KMS-11 (cell line): ENCODE data around the gene NKX1-1.

Source experiments
- H2AFZ ChIP-seq: fragments of 200-600 bp; sonication (generic); 2 replicates; pipeline ENCODE4 v1.6.1; 2016; ENCODE audit warnings: antibody characterized with exemption, mixed run types, low read depth
- H3K27ac ChIP-seq: fragments of 200-600 bp; sonication (generic); 2 replicates; pipeline ENCODE4 v1.6.1; 2016; ENCODE audit warnings: mild to moderate bottlenecking, mixed run types
- H3K27me3 ChIP-seq: fragments of 200-600 bp; sonication (generic); 2 replicates; pipeline ENCODE4 v1.6.1; 2017; ENCODE audit warnings: mild to moderate bottlenecking, low read depth, mixed run types, moderate library complexity; ENCODE audit not compliant: insufficient read depth
- H3K36me3 ChIP-seq: fragments of 200-600 bp; sonication (generic); 2 replicates; pipeline ENCODE4 v1.6.1; 2017; ENCODE audit warnings: mild to moderate bottlenecking, mixed run types; ENCODE audit not compliant: insufficient read depth
- H3K4me1 ChIP-seq: fragments of 200-600 bp; sonication (generic); 2 replicates; pipeline ENCODE4 v1.6.1; 2016; ENCODE audit warnings: mild to moderate bottlenecking, low read depth, mixed run types; ENCODE audit not compliant: poor library complexity, severe bottlenecking
- H3K4me2 ChIP-seq: fragments of 200-600 bp; sonication (generic); 2 replicates; pipeline ENCODE4 v1.7.0; 2016; ENCODE audit warnings: mild to moderate bottlenecking, mixed run types
- H3K4me3 ChIP-seq: fragments of 200-600 bp; sonication (generic); IDR thresholded peaks from 2 replicates; pipeline ENCODE4 v1.6.1; 2017; ENCODE audit warnings: low read depth, low read length, mixed read lengths; ENCODE audit not compliant: insufficient read depth
- H3K79me2 ChIP-seq: fragments of 200-600 bp; sonication (generic); 2 replicates; pipeline ENCODE4 v1.6.1; 2016; ENCODE audit warnings: low read depth, mixed run types; ENCODE audit not compliant: insufficient read depth
- H3K9ac ChIP-seq: fragments of 200-600 bp; sonication (generic); 2 replicates; pipeline ENCODE4 v1.6.1; 2016; ENCODE audit warnings: mild to moderate bottlenecking, mixed run types
- H4K20me1 ChIP-seq: fragments of 200-600 bp; sonication (generic); 2 replicates; pipeline ENCODE4 v1.6.1; 2016; ENCODE audit warnings: mild to moderate bottlenecking, mixed run types; ENCODE audit not compliant: insufficient read depth
- CTCF ChIP-seq: fragments of 200-600 bp; sonication (generic); conservative IDR thresholded peaks from 2 replicates; pipeline ENCODE4 v1.6.1; 2017; ENCODE audit warnings: low read depth, mild to moderate bottlenecking, antibody characterized with exemption, low read length, moderate library complexity, mixed read lengths

Gene NKX1-1

GRCh38 chr4:1354983-1355275, 51.3 kb downstream of the NKX1-1 start:
- no peak overlapping the region for H3K9ac ChIP-seq
- H3K36me3 ChIP-seq = no peaks in the 10 kb centered on the region
- H3K79me2 ChIP-seq = no peaks in the 10 kb centered on the region
- H3K4me3 ChIP-seq = no peak overlapping the region
- H3K4me2 ChIP-seq = no peak overlapping the region
- H2AFZ ChIP-seq = no peak overlapping the region
- no peaks in the 10 kb centered on the region for H3K4me1 ChIP-seq
- no peak for TF ChIP-seq CTCF
- no peak overlapping the region for H3K27ac ChIP-seq
- H4K20me1 ChIP-seq = no peaks in the 10 kb centered on the region
- no peaks in the 10 kb centered on the region for H3K27me3 ChIP-seq

DNA sequence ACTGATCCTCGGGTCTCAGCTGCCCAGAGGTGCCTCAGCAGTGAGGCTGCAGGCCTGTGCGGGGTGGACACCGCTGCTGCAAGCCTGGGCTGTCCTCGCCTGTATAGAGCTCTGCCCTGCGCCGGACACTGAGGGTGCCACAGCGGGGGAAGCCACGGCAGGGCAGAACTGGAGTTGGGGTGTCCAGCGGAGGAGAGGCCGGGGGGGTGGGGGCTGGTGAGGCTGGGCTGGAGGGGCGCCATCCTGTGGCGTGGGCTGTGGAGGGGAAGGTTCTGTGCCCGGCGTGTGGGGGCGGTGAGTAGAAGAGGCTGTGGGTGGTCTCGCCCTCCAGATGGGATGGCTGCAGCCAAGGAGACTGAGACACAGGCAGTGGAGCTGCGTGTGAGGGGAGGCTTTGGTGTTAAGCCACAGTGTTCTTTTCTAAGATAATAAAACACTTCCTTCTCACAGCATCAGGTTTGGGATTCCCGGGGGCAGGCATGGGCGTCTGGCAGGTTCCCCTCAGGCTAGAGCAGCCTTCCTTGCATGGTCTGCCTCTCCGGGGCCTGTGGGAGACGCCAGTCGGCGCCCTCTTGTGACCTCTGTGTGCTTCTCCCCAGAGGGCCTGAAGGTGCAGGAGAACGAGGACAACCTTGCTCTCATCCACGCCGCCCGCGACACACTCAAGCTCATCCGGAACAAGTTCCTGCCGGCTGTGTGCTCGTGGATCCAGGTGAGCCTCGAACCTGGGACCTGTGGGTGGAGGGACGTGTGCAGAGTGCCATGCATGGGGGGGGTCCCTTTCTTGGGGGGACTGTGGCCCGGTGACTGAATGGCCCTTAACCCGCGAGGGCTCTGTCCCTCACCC, 51.9 kb downstream of the NKX1-1 start:
- Histone ChIP-seq H3K4me2 (no peak overlapping the region), H4K20me1 (no peaks in the 10 kb centered on the region), H3K27ac (no peak overlapping the region), H3K4me3 (no peak overlapping the region), H3K27me3 (no peaks in the 10 kb centered on the region), H3K79me2 (no peaks in the 10 kb centered on the region), H3K9ac (no peak overlapping the region), H3K4me1 (no peaks in the 10 kb centered on the region), H2AFZ (no peak overlapping the region), H3K36me3 (no peaks in the 10 kb centered on the region)
- TF ChIP-seq CTCF = no peak

DNA sequence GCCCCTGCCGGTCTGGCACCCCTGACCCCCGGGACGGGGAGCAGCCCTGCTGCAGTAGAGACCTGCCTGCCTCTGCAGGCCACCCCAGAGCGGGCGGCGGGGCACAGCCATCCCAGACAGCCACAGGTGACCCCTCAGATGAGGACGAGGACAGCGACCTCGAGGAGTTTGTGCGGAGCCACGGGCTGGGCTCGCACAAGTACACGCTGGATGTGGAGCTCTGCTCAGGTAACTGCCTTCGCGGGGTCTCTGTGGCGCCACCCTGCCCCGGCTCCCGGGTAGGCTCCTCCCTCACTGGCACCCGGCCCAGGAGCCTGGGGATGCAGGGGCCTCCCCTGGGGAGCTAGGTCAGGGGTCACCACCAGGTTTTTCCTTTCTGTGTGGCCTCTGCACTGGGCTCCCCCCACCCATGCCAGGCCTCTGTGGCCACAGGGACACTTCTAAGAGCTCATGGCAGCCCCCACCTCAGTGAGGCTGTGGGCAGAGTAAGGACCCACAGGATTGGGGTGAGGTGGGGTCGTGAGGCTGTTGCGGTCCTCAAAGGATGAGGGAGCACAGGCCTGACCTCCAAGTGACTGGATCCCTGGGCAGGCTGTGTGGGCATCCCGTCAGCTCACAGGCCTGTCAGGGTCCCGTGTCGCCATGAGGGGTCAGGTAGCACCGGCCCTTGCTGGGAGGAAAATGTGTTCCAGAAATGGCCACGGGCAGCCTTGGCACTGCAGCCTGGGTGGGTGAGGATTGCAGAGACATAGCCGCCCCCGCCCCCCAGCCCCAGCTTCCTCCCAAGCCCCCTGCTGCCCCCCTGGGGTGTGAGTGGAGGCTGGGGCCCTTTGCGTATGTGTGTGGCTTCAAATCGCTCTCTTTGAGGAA, 52.8 kb downstream of the NKX1-1 start:
- no peak overlapping the region for H2AFZ ChIP-seq
- TF ChIP-seq CTCF = no peak
- no peak overlapping the region for H3K27ac ChIP-seq
- no peak overlapping the region for H3K9ac ChIP-seq
- no peak overlapping the region for H3K4me3 ChIP-seq
- H3K4me1 ChIP-seq = no peaks in the 10 kb centered on the region
- no peak overlapping the region for H3K4me2 ChIP-seq
- H4K20me1 ChIP-seq = no peaks in the 10 kb centered on the region
- no peaks in the 10 kb centered on the region for H3K27me3 ChIP-seq
- H3K36me3 ChIP-seq = no peaks in the 10 kb centered on the region
- H3K79me2 ChIP-seq = no peaks in the 10 kb centered on the region
